WTC11 (cell line): ENCODE data around the gene LDAH.

Experiments used
- JUN ChIP-seq: sonication (generic); formaldehyde crosslinking; IDR thresholded peaks from 2 replicates; pipeline ENCODE4 v1.8.0; 2023; ENCODE audit warnings: mild to moderate bottlenecking, missing genetic modification reagents
- NFYB ChIP-seq: sonication (generic); formaldehyde crosslinking; conservative IDR thresholded peaks from 2 replicates; pipeline ENCODE4 v1.8.0; 2022; ENCODE audit warnings: low read depth, missing genetic modification reagents
- SP1 ChIP-seq: sonication (generic); formaldehyde crosslinking; conservative IDR thresholded peaks from 2 replicates; pipeline ENCODE4 v1.8.1; 2022; ENCODE audit warnings: missing genetic modification reagents
- TF ChIP-seq, protein P1 (sequence below): fragments of 200-600 bp; IDR thresholded peaks from 2 replicates; pipeline ENCODE4 v1.8.0; 2022; ENCODE audit warnings: antibody characterized with exemption
- TF ChIP-seq, protein P2 (sequence below): sonication (generic); formaldehyde crosslinking; IDR thresholded peaks from 2 replicates; pipeline ENCODE4 v1.8.0; 2022; ENCODE audit warnings: mild to moderate bottlenecking, missing genetic modification reagents
- TF ChIP-seq, protein P3 (sequence below): sonication (generic); formaldehyde crosslinking; conservative IDR thresholded peaks from 2 replicates; pipeline ENCODE4 v1.8.1; 2022; ENCODE audit warnings: mild to moderate bottlenecking, missing genetic modification reagents
- TF ChIP-seq, protein P4 (sequence below): sonication (generic); formaldehyde crosslinking; IDR thresholded peaks from 2 replicates; pipeline ENCODE4 v1.8.0; 2022; ENCODE audit warnings: missing genetic modification reagents

DNA sequence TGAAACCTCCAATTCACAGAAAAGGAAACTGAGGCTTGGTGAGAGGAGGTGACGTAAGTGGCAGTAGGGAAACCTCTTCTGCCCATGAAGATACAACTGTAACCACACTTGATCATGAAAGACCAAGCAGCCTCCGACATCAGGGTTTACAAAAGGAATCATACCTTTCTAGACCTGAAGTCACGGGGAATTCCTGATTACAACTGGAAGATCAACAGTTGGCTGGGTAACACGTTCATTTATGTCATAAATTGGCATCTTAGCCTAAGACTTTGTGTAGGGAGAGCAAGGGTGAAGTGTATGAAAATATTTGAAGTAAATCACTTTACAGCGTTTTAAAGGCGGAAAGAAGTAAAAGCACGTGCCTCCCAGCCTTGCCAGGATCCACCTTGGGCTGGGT is 172.9 kb downstream of the LDAH start:
- TF ChIP-seq SP1 (no peak), NFYB (no peak), JUN (CRISPR knock-in tag) (no peak)
- TF ChIP-seq, protein P1, sequence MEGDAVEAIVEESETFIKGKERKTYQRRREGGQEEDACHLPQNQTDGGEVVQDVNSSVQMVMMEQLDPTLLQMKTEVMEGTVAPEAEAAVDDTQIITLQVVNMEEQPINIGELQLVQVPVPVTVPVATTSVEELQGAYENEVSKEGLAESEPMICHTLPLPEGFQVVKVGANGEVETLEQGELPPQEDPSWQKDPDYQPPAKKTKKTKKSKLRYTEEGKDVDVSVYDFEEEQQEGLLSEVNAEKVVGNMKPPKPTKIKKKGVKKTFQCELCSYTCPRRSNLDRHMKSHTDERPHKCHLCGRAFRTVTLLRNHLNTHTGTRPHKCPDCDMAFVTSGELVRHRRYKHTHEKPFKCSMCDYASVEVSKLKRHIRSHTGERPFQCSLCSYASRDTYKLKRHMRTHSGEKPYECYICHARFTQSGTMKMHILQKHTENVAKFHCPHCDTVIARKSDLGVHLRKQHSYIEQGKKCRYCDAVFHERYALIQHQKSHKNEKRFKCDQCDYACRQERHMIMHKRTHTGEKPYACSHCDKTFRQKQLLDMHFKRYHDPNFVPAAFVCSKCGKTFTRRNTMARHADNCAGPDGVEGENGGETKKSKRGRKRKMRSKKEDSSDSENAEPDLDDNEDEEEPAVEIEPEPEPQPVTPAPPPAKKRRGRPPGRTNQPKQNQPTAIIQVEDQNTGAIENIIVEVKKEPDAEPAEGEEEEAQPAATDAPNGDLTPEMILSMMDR: no peak
- TF ChIP-seq, protein P2, sequence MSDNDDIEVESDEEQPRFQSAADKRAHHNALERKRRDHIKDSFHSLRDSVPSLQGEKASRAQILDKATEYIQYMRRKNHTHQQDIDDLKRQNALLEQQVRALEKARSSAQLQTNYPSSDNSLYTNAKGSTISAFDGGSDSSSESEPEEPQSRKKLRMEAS: no peak
- TF ChIP-seq, protein P3, sequence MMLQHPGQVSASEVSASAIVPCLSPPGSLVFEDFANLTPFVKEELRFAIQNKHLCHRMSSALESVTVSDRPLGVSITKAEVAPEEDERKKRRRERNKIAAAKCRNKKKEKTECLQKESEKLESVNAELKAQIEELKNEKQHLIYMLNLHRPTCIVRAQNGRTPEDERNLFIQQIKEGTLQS: no peak
- TF ChIP-seq, protein P4, sequence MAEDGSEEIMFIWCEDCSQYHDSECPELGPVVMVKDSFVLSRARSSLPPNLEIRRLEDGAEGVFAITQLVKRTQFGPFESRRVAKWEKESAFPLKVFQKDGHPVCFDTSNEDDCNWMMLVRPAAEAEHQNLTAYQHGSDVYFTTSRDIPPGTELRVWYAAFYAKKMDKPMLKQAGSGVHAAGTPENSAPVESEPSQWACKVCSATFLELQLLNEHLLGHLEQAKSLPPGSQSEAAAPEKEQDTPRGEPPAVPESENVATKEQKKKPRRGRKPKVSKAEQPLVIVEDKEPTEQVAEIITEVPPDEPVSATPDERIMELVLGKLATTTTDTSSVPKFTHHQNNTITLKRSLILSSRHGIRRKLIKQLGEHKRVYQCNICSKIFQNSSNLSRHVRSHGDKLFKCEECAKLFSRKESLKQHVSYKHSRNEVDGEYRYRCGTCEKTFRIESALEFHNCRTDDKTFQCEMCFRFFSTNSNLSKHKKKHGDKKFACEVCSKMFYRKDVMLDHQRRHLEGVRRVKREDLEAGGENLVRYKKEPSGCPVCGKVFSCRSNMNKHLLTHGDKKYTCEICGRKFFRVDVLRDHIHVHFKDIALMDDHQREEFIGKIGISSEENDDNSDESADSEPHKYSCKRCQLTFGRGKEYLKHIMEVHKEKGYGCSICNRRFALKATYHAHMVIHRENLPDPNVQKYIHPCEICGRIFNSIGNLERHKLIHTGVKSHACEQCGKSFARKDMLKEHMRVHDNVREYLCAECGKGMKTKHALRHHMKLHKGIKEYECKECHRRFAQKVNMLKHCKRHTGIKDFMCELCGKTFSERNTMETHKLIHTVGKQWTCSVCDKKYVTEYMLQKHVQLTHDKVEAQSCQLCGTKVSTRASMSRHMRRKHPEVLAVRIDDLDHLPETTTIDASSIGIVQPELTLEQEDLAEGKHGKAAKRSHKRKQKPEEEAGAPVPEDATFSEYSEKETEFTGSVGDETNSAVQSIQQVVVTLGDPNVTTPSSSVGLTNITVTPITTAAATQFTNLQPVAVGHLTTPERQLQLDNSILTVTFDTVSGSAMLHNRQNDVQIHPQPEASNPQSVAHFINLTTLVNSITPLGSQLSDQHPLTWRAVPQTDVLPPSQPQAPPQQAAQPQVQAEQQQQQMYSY: no peak
